ENCODE data around the gene SLC7A4. TPM values are rescaled to one million over a fixed set of nuclear protein-coding genes. Genes with fewer than 3 reads are reported as not detected.
"Not testable (repeated sequence)": the region's sequence is repeated elsewhere in the genome, so short reads cannot be mapped to it uniquely, and the experiment has no call there.

SLC7A4 gene
- total RNA-seq, 1 donor from 2014 or later, result 0.70 TPM

DNA sequence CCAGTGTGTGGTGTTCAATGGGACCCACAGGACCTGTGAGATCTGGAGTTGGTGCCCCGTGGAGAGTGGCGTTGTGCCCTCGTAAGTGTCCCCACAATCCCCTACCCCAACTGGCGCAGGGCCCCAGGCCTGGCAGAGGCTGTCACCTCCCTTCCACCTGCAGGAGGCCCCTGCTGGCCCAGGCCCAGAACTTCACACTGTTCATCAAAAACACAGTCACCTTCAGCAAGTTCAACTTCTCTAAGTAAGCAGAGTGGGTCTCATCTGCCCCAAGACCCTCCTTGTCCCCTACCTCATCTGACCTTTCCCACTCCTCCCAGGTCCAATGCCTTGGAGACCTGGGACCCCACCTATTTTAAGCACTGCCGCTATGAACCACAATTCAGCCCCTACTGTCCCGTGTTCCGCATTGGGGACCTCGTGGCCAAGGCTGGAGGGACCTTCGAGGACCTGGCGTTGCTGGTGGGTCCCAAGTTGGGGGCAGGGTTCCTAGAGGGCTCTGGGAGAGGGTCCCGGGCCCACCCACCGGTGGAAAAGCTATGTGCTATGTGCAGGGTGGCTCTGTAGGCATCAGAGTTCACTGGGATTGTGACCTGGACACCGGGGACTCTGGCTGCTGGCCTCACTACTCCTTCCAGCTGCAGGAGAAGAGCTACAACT lies 9.3 kb downstream of the SLC7A4 start:
- no peak for DNase-seq (ENCODE audit: low read depth)

DNA sequence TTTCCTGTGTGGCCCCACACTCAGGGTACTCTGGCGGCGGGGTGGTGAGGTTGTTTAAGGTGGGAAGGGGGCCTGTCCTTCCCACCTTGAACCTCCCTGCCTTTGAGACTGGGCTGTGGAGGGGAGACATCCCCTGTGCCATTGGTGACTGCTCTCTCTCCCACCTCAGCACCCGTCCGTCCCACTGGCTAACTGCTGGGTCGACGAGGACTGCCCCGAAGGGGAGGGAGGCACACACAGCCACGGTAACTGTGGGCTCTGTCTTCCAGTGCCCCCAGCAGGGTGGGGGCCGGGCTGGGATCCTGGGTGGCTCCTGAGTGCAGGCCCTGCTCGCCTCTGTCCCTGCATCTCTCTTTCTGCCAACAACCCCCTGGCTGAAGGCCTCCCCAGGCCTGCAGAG lies 9.9 kb downstream of the SLC7A4 start:
- no peak for DNase-seq (ENCODE audit: low read depth)

DNA sequence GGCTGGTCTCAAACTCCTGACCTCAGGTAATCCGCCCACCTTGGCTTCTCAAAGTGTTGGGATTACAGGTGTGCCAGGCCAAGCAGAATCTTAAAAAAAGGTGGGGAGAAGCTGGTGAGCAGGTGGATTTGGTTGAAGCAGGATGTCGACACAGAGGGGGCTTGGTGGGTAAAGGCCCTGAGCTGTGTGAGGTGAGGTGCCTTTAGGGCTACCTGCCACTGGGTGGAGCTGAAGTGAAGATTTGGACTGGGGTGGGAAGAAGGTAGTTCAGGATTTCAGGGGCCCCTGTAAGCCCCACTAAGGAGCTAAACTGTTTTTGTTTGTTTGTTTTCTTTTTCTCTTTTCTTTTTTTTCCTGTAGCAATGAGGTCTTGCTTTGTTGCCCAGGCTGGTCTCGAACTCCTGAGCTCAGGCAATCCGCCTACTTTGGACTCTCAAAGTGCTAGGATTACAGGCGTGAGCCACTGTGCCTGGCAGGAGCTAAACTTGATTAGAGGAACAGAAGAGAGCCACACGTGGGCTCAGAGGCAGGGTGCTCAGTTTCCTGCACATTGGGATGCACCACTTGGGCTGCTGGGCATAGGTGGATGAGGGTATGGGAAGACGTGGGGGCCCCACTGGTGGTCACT lies 11.4 kb downstream of the SLC7A4 start:
- no peak for DNase-seq (ENCODE audit: low read depth)

DNA sequence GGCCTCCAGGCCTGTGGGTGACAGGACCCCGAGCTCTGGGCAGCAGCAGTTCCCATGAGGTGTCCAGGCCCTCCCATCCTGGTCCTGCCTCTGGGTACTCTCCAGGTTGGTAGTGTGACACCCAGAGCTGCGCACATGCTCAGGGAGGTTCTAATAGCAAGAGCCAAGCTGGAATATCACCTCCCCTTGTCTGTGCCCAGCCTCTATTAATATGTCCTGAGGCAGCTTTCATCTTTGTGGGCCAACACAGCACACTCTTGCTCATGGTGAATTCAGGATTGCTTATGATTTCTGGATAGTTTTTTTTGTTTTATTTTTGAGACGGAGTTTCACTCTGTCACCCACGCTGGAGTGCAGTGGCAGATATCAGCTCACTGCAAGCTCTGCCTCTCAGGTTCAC lies 14.0 kb downstream of the SLC7A4 start:
- no peak for DNase-seq (ENCODE audit: low read depth)

DNA sequence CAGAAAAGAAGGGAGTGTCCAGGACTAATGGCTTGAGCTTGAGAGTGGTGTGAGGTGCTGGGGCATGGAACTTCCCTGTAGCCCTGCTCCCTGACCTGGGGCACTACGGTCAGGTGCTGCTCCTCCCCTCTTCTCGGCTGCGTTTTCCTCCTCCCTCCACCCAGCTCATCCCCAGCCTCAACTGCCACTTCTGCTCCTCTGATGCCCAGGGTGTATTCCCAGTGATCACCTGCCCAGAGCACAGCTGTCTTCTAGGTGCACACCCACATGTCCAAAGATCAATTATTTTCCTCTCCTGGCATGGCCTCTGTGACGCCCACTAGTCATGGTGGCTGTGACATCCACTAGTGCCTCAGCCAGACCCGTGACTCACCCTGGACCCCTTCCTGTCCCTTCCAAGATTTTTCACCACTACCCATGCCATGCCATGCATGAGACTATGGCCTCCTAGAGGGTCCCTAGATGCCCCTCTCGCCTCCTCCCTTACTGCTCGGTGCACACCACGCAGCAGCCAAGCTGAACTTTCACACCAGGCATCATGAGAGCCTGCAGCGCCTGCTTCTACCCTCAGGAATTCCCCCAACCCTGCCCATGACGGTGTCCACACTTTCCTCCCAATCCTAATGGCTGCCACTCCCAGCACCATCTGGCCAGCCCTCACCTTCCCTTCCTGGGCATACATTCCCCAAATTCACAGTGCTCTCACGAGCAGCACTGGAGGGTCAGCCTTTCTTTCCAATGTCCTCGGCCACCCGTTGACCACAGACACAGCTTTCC lies 15.5 kb downstream of the SLC7A4 start:
- DNase-seq (ENCODE audit: low read depth), result no peak

DNA sequence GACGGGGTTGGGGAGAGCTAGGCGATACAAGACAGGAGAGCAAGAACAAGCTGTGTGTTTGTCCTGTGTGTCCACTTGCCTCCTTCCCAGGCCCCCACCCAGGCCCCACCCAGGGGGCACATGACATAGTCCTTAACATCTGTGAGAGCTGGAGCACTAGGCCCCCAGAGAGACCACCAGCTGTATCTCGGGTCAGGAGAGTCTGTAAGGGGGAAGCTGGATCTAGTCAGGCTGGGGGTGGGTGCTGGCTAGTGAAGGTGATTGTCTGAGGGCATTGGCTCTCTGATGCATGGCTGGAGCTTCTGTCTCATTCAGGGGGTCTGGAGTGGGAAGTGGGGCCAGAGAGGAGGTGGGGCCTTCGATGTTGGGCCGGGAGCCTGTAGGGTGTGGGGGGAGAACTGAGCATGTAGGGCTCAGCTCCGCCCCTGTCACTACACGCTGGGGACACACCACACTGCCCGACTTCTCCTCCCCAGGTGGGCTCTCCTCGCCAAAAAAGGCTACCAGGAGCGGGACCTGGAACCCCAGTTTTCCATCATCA lies 16.8 kb downstream of the SLC7A4 start:
- DNase-seq (ENCODE audit: low read depth), result no peak

DNA sequence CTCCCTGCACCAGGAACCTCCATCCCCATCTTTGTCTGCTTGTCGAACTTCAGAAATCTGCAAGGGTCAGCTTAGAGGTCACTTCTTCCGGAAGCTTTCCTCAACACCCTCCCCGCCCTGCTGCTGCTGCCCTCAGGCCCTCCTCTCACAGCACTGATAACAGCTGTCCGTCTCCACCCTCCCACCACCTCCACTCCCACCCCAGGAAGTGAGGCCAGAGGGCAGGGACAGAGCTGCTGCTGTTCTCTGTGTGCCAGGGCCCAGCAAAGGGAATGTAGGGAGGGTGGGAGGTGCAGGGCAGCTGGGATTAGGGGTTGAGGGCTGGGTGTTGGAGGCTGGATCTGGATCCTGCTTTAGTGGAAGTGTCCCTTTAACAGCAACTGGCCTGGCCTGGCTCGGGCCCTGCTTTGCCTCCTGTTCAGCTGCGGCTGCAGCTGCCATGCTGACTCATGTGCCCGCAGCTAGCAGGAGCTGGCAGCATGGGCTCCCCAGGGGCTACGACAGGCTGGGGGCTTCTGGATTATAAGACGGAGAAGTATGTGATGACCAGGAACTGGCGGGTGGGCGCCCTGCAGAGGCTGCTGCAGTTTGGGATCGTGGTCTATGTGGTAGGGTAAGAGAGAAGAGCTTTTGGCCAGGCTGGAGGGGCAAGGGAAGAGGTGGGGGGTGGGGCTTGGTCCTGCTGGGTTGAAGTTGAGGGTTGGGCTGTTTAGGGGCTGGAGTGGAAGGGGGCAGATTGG lies 17.5 kb downstream of the SLC7A4 start, which contains the start of gene P2RX6:
Gene P2RX6, plus strand, starts transcription at position 440 of the 740 bp plus-strand sequence. Its CDS starts 10 bp downstream, at position 450.
- peak; percentile 98 for DNase-seq (ENCODE audit: low read depth)

DNA sequence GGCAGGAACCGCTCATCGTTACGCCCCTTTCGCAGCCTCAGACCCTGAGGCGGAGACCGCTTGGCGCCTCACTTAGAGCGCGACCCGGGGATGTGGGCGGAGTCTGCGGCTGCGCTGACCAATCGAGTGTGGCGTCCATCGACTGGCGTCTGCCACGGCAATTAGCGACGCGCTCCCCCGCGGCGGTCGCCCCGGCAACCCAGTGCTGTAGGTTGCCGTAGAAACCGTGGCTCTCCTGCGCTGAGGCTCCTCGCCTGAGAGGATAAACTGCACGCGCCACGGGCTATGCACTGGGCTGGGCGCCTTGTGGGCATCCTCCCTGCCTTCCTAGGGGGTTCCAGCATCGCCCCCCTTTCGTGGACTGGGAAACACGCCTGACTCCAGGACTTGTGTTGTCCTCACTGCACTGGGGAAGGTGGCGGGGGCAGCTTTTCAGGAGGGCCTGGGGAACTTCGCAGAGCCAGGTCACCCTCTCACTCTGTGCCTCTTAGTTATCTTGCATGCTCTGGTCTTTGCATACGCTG lies 18.1 kb downstream of the SLC7A4 start:
- DNase-seq (ENCODE audit: low read depth), result peak; percentile 93

DNA sequence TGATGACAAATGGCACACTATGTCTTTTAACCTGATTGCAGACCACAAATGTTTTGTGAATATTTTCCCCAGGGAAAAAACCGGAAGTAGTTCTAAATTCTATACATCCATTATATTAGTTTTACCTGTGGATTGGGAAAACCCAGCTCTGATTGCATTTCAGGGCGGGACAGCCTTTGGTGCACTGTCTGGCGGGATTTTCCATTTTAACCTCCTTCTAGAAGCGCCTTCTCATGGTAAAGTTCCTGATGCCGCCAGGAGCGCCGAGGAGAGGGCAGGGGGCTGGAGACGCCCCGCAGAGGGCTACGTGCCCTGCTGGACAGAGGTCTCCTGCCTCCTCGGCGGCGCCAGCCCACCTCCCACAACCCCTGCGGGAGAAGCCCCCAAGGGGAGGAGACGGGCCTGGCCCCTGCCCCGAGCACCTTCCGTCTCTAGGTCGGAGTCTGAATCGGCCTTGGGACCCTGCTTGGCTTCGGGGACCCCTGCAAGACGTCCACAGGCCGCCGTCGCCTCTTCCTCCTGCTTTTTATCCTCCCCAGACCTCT lies 18.6 kb downstream of the SLC7A4 start:
- DNase-seq (ENCODE audit: low read depth), result no peak

DNA sequence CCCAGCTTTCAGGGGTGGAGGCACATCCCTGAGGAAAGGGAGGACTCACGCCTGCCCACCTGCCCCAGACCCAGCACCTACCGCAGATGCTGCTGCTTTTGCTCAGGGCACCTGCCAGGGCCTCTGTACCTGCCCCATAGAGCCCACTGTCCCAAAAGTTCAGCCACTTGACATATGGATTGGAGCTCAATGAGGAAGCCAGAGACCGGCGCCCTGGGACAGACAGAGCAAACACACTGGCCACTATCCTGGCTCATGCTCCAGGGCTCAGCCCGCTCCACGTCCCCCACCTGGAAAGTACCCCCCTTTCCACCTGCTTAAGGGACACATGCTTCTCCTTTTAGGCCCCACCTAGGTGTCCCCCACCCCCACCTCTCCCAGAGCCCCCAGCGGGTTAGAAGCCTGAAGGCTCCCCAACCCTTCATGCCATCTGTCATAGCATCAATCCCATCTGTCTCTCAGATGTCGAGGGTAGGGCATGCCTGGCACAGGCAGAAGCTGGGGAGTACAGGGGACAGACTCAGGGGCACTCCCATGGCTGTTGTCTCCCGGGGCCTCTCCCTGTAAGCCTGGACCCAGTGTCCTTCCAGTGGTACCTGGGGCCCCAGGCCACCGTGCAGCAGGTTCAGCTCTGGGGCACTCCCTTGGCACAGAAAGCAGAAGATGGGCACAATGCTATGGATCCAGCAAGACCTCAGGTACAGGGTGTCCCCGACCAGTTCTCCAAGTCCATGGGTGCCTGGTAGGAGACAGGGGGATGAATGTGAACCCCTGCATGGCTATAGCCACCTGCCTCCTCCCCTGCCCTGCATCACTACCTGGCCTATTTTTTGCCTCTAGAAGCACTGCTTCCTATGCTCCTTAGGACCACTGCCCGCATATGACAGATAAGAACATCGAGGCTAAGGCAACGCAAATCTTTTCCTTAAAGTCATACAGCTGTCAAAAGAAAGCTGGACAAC lies 19.6 kb downstream of the SLC7A4 start:
- no peak for DNase-seq (ENCODE audit: low read depth)

DNA sequence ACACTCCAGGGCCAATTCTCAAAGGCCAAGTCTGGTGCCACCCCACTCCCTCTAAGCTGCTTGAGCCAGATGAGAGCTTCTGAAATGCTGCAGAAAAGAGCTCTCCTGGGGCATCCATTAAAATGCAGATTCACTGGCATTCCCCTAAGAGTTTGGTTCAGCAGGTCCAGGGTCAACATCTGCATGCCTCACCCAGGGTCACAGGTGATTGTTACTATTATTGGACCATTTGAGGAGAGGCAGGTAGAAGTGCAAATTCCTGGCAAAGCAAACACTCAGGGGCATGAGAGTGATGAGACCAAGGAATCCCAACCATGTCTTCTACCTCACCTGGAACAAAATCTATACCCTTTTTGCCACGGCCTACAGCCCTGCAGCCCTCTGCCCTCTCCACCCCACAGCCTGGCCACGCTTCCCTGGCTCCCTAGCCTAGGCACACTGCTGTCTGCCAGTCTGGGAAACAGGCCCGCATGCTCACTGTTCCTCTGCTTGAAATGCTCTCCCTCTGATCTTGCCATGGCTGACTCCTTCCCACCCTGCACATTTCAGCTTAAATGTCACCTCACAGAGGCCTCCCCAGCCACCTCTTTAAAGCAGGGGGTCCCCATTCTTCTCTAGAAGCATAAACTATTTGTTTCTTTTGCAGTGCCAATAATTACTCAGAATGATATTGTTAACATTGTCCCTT lies 21.8 kb downstream of the SLC7A4 start:
- no peak for DNase-seq (ENCODE audit: low read depth)

DNA sequence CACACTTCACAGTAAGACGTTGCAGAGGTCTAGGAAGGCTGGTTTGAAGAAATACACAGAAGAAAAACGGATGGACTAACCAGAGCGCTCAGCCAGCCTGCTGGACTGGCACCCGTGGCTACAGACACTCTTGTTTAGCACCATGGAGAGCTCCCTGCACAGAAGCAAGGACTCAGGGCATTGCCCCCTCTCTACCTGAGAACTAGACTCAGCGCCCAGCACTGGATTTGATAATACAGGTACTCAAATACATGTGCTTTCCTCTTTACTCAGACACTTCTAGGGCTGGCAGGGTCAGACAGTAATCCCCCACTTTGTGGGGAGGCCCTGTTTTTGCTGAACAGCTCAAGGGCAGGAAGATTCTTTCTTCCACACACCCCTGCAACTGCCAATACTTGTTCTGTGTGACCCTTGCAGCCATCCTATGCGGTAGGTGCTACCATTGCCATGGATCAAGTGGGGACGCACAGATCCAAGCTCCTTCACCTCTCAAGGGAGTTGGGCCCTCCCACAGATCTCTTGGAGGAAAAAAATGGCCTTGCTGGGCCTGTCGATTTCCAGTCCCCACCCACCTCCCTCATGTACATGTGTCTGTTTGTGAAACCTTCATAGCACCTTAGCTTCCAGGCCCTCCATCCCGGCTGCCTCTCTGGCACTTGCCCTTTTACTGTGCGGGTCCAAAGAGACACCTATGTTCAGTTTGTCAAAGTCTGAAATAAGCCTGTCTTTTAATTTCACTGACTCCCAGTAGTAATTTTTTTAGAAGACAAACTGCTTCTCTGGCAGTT lies 22.5 kb downstream of the SLC7A4 start:
- peak; percentile 53 for DNase-seq (ENCODE audit: low read depth)

DNA sequence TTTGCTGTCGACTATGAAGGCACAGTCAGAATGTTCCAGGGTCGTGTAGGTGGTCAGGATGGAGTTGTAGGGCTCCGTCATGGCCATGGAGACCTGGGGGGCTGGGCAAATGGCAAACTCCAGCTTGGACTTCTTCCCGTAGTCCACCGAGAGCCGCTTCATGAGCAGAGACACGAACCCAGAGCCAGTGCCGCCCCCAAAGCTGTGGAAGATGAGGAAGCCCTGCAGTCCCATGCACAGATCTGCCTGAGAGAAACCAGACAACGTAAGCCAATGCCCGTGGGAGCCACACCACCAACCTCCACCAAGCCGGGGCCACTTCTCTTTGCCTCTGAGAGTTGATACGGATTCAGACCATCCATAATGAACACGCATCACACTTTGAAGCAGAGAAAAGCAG lies 23.2 kb downstream of the SLC7A4 start:
- not testable (repeated sequence) for DNase-seq (ENCODE audit: low read depth)

DNA sequence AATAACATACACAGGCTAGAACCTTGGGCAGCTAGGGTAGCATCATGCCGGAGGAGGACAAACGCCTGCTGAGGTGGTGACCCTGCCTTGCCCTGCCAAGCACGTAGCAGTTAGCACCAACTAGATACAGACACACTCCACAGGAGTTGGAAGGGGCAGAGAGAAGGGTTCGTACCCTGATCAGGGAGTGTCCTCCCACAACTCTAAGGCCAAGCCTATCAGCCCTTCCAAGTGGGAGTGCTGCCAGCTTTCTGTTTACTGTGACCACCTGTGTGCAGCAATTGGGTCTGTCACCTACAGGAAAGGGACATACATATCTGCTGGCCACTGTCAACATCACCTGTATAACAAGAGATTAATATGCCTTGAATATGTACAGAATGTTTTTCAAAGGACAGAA lies 28.6 kb downstream of the SLC7A4 start:
- no peak for DNase-seq (ENCODE audit: low read depth)

DNA sequence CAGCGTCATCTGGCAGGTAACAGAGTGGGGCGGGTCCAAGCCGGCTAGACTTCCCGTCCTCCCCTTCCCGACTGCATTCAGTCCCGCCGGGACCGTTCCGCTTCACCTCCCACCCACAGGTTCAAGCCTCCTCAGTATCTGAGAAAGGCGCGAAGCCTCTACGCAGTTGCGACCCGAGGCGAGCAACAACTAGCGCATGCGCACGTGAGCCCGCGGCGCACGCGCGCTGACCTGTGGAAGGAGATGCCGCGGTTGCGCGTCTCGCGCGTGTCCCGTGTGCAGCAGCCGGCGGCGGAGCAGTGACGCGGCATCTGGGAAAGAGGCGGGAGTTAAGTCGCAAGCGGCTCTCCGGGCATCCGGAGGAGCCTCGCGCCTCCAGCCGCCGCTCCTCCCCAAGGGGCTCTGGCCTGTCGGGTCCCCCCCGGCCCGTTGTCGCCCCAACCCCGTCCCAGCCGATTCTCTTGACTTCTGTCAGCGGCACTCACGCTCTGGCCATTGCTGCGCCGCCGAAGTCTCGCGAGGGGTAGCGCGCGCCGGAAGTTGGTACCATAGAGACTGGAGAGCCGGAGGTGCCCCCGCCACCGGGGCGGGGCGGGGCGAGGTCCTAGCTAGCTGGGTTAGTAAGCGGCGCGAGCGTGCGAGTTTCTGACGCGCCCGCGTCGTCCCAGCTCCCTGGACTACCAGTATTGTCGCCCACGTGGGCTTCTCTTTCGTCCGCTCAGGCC lies 30.6 kb downstream of the SLC7A4 start, which contains the start of gene THAP7:
Gene THAP7, minus strand, starts transcription at position 518 of the 725 bp plus-strand sequence. Its CDS starts 207 bp downstream, at position 311.
- peak; percentile 97 for DNase-seq (ENCODE audit: low read depth)

DNA sequence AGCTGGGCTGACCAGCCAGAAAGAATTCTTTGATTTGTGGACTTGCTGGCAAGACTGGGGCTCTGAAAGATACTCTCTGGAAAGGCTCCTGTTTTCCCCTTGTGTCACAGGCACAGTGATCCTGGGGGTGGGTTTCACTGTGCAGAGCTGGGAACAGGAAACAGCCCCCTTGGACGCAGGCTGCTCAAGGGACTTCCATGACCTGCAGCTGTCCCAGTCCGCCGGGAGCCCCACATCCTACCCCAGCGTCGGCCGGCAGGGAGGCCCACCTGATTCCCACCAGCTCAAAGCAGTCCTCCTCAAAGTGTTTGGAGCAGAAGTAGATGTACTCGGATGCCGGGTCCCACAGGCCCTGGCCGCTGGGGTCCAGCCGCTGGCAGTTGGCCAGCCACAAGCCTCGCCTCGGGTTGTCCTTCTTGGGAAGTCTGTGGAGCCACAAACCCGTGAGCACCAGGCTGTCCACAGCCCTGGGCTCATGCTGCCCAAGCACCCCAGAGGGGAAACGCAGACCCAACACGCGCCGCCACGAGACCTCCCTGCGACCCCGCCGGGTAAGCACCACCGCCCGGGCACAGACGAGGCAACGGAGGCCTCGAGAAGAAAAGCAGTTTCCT lies 31.3 kb downstream of the SLC7A4 start:
- DNase-seq (ENCODE audit: low read depth), result no peak
